EH (cell line): ENCODE data around the gene LONRF3.
A peak's percentile ranks its signal among the peaks of the same experiment; 100 is the strongest.
"Not testable (repeated sequence)": the region's sequence is repeated elsewhere in the genome, so short reads cannot be mapped to it uniquely, and the experiment has no call there.

Experiments
- DNase-seq: peaks from one replicate; pipeline ENCODE4 v3.0.0-alpha.2; 2015; ENCODE audit warnings: low read depth

LONRF3 gene

GRCh38 chrX:118988911-118989310 lies 14.5 kb downstream of the LONRF3 start:
- DNase-seq = no peak

- no peak for DNase-seq
These were observed 15.5 kb downstream of the LONRF3 start for GRCh38 chrX:118989886-118990285.

GRCh38 chrX:118990512-118991227 lies 16.3 kb downstream of the LONRF3 start:
- no peak for DNase-seq

- DNase-seq = not testable (repeated sequence)
These were observed 18.2 kb downstream of the LONRF3 start for GRCh38 chrX:118992441-118993121.

GRCh38 chrX:119003462-119003861 lies 29.0 kb downstream of the LONRF3 start:
- no peak for DNase-seq

- DNase-seq = peak; percentile 40
These were observed 30.6 kb downstream of the LONRF3 start for GRCh38 chrX:119004920-119005524.

- no peak for DNase-seq
These were observed 32.9 kb downstream of the LONRF3 start for GRCh38 chrX:119007189-119007770.

- peak; percentile 27 for DNase-seq
These were observed 33.8 kb downstream of the LONRF3 start for GRCh38 chrX:119008110-119008744.

GRCh38 chrX:119009071-119009470 lies 34.7 kb downstream of the LONRF3 start:
- DNase-seq = no peak

GRCh38 chrX:119010491-119010890 lies 36.1 kb downstream of the LONRF3 start:
- no peak for DNase-seq

- DNase-seq = no peak
These were observed 38.7 kb downstream of the LONRF3 start for GRCh38 chrX:119013164-119013563.

- peak; percentile 92 for DNase-seq
These were observed 41.2 kb downstream of the LONRF3 start for GRCh38 chrX:119015407-119016237.

GRCh38 chrX:119017077-119017476 lies 42.7 kb downstream of the LONRF3 start:
- DNase-seq = no peak

- no peak for DNase-seq
These were observed 51.5 kb downstream of the LONRF3 start for GRCh38 chrX:119025900-119026299.

GRCh38 chrX:119026344-119026743 lies 51.9 kb downstream of the LONRF3 start:
- not testable (repeated sequence) for DNase-seq

GRCh38 chrX:119027960-119028732 lies 53.7 kb downstream of the LONRF3 start:
- DNase-seq = not testable (repeated sequence)

GRCh38 chrX:119028733-119029330 lies 54.4 kb downstream of the LONRF3 start:
- no peak for DNase-seq

- DNase-seq = not testable (repeated sequence)
These were observed 55.2 kb downstream of the LONRF3 start for GRCh38 chrX:119029656-119030055.

- DNase-seq = no peak
These were observed 56.6 kb downstream of the LONRF3 start for GRCh38 chrX:119030990-119031389.
